Tongue (tissue), 2 donors: ENCODE results near the gene UQCR11. TPM values are rescaled to one million over a fixed set of nuclear protein-coding genes. Genes with fewer than 3 reads are reported as not detected.

Experiments used
- DNase-seq: peaks from one replicate; pipeline ENCODE4 v3.0.0-alpha.2; 2015
- total RNA-seq: library from RNA; depleted of rRNA; stranded (reverse); fragments of >200 nt; gene quantifications from one replicate; pipeline ENCODE4 v1.2.3, GENCODE V29; 2014

UQCR11 gene
- total RNA-seq, 1 donor from 2014 or later: 49.0 TPM

DNA sequence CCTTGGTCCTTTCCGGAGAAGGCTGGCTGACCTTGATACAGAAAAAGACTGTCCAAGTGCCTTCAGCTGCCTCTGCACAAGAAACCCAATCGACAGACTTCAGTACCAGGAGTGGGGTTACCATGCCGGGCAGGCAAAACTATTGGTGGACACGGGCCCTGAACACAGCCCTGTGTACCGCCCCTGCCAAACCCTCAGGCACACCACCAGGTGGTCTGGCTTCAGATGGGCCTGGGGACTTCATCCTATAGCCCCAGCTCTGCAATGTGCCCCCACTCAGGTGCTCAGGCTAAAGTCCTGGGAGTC is 29.6 kb upstream of the UQCR11 start:
- no peak for DNase-seq

DNA sequence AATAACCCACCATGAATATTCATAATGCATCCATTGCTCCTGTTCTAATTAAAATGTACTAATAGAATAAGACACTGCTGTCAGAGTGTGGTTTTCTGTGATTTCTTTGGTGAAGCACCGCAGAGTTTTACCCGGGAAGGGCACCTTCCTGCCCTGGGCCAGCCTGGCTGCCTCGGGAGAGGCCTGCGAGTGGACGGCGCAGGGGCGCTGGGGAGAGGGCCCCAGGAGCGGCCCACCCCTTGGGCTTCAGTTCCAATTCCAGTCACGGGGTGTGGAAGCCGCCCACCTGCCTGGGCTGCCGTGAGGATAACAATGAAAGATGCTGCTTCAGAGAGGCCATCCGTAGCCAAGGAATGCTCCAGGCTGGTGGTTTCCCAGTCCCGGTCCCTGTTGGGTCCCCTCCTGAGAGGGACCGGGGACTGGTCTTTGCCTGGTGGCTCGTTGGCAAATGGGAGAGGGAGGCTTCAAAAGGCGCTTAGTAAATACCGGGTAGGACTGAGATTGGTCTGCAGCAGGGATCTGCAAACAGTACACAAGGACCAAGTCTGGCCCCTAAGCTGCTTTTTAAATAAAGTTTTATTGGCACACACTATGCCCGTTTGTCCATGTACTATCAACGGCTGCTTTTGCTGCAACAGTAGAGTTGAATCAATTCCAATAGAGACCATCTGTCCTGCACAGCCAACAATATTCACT is 29.1 kb upstream of the UQCR11 start:
- DNase-seq: no peak

DNA sequence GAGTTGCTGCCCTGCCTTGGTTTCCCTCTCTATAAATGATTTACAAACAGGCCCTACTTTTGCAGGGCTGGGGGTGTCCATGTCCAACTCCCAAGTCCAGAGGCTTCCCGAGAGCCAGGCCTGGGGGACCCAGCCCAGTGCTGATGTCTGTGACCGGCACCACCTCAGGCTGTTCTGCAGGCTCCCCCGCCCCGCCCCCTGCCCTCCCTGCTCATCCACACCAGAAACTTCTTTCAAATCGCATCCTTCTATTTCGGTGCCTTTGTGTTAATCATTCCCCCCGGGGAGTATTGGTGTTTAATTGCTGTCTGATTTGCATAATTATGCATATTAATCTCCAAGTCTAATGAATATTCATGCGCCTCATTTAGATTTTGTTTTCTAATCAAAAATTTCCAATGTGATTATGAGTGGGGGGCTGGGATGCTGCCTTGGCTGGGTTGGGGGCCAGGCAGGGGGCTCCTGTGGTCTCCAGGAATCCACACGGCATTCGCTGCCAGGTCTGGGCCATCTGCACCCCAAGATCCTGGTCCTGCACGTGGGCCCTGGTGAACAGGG is 28.1 kb upstream of the UQCR11 start:
- DNase-seq: no peak

DNA sequence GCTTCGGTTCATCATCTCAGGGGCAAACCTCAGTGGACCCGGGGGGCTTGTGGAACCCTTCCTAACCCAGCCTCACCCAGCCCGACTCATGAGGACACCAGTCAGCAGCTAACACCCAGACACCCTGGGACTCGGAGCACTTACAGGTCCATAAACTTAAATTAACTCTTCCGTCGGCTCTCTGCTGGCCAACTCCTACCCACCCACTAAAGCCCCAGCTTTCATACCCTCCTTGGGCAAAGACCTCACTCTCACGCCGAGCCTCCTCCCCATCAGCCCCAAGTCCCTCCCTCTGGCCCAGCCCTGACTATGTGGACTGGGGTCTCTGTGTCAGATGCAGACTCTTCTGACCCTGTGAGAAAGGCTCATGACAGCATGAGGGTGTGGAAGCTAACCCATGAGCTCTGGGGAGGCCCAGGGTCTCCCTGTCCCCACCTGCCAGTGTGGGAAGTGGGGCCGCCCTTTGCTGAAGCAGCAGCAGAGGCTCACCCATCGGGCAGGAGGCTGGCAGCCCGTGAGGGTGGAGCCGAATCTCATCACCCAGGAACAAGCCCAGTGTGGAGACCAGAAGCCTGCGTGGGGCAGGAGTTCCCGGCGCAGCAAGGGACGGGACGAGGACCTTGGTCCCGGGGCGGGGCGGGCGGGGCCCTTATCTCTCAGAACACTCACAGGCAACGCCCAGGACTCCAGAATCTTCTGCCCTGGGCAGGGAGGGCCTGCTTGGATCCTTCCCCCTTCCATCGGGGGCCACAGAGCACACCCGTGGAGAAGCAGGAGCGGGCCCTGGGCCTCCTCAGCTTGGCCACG is 27.4 kb upstream of the UQCR11 start:
- DNase-seq: no peak

DNA sequence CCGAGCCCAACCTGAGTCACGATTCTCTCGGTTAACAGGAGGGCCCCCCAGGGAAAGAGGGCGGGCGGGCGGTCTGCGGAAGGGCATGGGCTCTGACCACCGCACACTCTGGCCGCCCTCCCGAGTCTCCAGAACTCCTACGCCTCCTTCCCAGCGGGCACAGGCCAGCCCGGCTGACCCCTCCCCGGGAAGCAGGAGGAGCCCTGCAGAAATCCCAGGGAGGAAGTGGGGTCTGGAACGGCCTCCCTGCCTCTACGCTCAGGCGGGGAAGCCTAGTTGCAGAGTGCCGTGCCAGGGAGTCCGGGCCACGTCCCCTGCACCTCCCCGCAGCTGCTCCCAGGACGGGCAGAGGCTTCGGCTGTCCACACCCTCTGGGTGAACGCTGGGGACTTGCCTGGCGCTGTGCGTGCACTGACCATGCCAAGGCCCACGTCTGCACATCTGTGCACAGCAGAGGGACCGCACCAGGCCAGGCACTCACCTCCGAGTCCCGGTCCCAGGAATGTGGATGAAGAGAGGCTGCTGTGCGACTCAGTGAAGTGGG is 26.4 kb upstream of the UQCR11 start:
- DNase-seq: no peak

DNA sequence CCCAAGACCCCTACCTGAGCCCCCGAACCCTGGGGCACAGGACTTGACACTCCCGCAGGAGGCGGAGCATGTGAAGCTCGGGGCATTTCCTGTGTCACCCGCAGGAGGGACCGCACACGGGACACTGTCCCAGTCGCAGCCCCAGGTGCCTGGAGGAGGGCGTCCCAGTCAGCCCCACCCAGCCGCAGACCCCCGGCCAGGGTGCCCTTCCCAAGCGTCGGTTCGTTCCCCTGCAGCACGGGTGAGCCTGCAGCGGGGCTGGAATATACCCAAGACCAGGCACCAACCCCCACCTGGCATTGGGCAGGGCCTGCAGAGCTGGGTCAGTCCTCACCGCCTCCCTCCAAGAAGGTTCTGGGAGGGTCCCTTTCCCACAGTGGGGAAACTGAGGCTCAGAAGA is 25.5 kb upstream of the UQCR11 start:
- DNase-seq: no peak

DNA sequence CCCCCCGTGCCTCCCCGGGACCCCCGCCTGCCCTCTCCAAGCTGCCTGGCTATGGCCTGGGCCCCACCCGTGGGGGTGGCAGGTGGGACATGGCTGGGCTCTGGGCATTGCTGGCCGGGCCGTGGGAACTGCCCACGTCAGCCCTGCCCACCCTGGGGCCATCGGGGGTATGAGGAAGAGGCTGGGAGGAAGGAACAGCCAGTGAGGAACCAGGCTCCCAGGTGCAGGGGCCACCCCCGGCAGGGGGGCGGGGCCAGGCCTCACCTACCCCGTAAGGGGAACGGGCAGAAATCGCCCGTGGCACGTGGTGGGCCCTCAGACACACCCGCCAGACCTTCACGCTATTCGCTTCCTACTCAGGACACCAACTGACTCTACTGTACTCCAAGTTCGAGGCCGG is 24.8 kb upstream of the UQCR11 start:
- no peak for DNase-seq

DNA sequence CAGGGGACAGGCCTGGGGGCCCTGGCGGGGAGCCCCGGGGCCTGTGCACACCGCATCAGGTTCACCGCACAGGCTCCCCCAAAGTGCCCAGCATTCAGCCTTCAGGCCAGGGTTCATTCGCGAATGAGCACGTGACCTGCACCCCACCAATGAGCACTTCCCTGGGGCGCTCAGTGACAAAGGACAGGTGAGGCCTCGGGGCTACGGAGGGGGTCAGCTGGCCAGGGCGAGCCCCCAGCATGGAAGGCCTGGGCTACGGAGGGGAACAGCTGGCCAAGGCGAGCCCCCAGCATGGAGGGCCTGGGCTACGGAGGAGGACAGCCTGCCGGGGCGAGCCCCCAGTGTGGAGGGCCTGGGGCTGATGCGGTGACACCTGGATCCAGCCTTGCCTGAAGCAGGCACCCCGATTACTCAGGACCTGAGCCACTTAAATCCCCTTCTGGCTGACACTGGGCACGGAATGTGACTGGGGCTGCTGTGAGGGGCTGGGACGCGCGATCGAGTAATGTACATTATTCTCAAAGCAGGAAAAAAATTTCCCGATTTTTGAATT is 24.1 kb upstream of the UQCR11 start:
- no peak for DNase-seq

DNA sequence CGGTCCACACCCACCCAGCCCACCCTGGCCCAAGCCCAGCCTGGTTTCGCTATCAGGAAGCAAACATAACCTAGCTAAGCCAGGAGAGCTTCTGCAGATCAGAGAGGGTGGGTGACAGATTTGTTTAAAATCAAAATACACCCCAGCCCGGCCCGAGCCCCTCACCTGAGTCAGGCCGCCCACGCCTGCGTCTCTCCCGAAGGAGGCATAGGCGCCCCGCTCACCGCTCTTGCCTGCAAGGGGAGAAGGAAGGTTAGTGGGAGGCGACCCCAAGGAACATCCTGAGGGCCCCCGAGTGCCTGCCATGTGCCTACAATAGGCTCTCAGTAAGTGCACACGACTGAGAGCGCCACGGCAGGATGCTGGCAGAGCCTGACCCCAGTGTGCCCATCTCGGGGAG is 21.9 kb upstream of the UQCR11 start:
- no peak for DNase-seq

DNA sequence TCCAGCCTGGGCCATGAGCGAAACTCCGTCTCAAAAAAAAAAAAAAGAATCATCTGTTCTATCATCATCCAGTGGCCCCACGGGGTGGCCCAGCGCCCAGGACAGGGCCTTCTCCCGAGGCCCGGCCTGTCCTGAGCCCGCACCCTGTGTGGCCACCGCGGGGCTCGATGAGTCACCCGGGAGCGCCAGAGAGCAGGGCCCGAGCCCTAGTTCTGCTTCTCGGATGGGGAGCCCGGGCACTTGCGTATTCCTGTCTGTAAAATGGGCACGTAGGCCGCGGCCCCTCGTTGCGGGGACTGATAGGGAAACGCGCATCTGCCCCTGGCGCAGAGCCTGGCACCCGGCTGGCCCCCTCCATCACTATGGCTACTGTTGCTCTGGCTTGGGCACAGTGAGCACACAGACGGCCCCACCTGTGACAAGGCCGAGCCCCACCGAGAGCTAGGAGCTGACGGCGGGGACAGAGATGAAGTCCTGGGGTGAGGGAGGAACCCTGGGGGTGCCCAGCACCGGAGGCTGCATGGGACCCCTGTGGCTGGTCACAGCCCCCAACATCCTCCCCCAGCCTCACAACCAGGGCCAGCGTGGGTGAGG is 21.3 kb upstream of the UQCR11 start:
- DNase-seq: no peak

DNA sequence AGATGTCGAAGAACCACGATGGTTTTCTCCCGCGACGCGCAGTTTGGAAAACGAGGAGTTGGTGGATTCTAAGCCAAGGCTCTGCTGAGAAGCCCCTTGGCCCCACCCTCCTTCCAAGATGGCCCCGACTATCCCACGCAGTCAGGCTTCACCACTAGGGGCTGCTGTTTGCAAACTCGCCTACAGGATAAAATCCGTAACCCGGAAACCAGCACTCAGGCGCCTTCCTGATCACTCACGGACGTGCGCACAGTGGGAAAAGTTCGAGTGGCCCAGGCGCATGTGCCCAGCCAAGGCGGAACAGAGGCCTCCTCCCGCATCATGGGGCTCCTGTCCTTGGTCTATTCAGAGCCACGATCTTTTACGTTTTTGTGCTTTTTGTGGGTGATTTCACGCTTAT is 19.2 kb upstream of the UQCR11 start:
- DNase-seq: peak; percentile 73

DNA sequence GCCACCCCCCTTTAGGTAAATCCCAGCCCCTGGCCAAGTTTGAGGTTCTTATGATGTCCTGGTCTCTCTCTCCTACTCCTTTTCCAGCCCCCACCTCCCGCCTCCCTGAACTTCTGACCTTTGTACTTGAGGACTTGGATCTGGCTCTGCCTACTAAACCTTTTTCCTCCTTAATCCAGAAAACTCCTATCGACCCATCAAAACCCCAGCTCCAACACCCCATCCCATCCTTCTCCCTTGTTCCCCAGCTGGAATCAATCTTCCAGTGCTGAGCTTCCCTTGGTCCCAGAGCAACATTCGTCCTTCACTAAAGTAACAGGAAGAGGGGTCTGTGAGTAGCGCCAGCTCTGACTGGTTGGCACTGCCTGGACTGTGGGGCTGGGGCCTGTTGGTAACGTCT is 17.3 kb upstream of the UQCR11 start:
- DNase-seq: no peak

DNA sequence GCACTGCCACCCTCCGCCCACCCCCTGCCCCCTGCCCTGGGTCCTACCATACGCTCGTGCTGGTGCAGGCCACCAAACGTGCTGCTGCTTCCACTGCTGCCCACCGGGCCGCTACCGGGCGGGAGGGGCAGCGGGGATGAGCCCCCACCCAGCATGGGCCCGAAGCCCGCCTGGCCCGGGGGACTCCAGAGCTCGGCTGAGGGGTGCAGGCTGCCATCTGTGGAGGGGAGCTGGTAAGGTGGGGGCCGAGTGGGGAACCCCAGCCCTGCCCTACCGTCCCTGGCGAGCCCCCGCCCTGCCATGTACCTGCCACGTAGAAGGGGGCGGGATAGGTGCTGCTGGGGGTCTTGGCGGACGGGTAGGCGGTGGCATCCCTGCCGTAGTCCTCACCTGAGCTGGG is 16.7 kb upstream of the UQCR11 start:
- no peak for DNase-seq

DNA sequence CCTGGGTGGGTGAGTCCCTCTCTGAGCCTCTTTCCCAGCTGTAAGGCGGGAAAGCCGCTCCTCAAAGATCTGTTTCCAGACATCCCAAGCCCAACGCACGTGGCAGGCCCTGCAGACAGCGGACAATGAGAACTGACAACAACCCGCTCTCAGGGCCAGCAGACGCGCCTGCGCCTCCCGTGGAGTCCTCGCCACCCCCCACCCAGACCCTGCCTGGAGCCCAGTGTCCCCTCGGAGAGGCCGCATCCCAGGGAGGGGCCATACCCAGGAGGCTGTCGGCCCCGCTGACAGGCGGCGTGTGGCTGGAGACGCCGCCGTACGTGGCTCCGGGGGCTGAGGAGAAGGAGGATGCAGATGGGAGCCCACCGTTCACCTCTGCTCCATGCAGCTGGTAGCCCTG is 16.3 kb upstream of the UQCR11 start:
- DNase-seq: no peak

DNA sequence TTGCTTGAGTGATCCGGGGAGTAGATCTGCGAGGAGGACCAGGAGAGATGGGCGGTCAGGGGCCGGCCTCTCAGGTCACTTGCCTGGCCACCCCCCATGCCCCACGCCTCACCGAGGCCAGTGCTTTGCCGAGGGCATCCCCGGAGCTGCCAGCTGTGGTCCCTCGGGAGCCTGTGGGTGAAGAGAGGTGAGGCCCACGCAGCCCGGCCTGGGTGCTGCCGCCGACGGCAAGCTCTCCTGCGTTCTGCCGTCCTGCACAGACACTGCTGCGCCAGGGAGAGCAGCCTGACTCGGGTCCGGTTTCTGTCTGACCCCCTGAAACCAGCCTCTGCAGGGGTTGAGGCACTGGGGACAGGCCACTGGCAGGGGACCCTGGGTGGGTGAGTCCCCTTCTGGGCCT is 15.8 kb upstream of the UQCR11 start:
- DNase-seq: no peak

DNA sequence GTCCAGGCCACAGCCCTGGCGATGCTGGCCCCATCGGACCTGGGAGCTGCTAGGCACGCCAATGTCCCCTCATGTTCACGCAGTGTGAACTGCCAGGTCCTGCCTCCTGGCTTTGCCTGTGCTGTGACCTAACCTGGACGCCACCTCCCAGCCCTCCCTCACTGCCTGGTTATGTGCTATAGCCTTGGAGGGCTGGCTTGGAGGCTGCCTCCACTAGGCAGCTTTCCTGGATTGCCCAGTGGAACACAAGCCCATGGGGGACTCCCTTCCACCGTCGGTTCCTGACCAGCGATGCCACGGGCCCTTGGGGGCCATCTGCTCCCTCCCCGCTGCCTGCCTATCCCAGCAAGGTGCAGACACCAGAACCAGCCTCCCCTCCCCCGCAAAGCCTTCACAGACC is 15.2 kb upstream of the UQCR11 start:
- no peak for DNase-seq

DNA sequence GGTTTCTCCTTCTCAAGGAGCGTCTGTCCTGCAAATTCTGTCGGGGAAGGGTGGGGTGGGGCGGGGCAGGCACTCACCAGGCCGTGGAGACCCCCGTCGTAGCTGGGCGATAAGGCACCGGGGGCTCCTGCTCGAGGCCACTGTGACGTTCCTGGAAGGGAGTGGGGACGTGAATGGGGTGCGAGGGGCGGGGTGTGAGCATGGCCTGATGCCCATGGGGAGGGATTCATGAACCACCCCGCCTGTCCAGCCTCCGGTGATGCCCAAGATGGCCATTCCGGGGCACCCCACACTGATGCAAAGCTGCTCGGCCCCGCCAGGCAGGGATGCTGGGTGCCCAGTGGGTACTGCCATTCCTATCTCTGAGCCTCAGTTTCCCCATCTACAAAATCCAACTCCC is 14.4 kb upstream of the UQCR11 start:
- DNase-seq: no peak

DNA sequence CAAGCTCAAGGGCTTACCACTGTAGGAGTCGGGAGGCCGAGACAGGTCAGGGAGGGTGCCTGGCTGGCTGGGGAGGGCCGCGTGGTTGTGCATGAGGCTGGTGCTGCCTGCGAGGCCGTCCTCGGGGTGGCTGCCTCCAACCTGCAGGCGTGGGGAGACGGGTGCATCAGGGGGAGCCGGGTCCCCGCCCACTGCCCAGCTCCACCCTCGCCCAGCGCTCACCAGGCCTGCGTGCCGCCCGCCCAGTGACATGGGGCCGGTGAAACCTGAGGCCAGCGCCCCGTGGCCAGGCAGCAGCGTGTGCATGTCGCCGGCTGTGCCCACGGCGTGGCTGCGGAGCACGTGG is 13.8 kb upstream of the UQCR11 start:
- DNase-seq: no peak

DNA sequence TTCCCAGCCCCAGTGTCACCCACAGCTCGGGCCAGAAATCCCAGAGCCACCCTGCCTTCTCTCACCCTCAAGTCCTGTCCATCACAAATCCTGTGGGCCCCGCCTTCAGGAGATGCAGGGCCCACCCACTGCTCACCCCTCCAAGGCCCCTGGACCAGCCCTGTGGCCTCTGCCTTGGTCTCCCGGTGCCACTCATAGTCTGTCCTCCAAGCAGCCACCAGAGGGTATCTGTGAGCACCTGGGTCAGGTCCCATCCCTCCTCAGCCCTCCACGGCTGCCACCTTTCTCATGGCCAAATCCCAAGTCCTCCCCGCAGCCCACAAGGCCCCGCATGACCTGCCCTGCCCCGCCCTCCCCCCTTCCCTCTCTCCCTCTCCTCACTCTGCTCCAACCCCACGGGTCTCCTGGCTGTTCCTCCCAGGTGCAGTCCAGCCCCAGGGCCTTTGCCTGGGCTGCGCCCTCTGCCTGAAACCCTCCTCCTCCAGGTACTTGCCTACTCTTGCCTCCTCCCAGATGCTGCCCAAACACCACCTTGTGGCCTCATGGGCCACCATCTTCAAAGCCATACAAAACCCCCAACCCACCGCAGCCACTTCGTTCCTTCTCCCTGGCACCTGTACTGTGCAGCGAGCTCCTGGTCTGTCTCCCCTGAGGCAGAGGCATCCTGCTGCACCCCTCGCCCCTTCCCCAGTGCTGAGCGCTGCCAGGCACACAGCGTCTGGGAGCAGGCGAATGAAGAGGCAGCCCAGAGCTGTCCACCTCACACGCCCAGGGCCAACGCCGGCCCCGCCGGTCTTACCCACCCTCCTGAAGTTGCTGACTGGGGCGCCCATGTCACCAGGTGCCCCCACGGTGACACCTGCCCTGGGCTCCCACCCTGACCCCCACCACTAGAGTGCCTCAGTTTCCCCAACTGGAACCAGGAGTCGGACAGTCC is 13.2 kb upstream of the UQCR11 start:
- DNase-seq: no peak

DNA sequence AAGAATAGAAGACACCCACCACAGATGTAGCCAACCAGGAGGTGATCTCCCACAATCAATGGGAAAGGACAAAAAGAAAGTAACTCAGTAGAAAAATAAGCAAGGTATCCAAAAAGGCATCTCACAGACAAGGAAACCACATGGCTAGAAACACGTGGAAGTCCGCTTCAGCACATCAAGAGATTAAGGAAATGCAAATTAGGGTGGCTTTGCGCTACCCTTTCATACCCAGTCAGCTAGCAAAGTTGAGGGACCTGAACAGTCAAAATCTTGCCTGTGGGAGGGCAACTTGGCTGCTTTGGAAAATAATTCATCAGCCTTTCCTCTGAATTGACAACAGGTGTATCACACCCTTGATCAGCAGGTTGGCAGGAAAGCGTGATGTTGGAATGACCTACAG is 11.6 kb upstream of the UQCR11 start:
- DNase-seq: no peak

DNA sequence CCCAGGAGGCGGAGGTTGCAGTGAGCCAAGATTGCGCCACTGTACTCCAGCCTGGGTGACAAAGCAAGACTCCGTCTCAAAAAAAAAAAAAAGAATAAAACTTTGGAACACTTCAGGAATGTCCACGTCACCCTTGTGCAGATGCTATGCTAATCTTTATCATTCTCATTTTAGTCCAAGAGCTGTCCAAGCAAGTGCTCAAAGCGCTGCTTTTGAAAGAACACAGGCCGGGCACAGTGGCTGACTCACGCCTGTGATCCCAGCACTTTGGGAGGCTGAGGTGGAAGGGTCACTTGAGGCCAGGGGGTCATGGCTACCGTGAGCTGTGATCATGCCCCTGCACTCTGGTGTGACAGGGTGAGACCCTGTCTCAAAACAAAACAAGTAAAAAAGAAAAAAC is 11.1 kb upstream of the UQCR11 start:
- DNase-seq: no peak
